B cell (primary cell): Measurements from ENCODE around the gene HOXB7. TPM values are rescaled to one million over a fixed set of nuclear protein-coding genes. Genes with fewer than 3 reads are reported as not detected.

Experiments
- ATAC-seq: fragments of 200-7000 bp; cut with Tn5 transposase; one replicate; pipeline ENCODE4 v1.10.0; 2021; ENCODE audit warnings: low read depth, mild to moderate bottlenecking, moderate number of reproducible peaks, moderate library complexity
- CTCF ChIA-PET: fragments of 350-600 bp; sonication (Branson Sonifier 250); formaldehyde crosslinking; loops from one replicate; lab custom pipeline; 2021; ENCODE audit warnings: antibody characterized with exemption, inconsistent platforms; lab: Charles Lee
- POLR2A ChIA-PET: fragments of 350-600 bp; sonication (Branson Sonifier 250); formaldehyde crosslinking; loops from one replicate; lab custom pipeline; 2021; ENCODE audit warnings: antibody characterized with exemption; lab: Charles Lee
- DNase-seq: peaks from one replicate; pipeline ENCODE4 v3.0.0; 2013
- H2AFZ ChIP-seq: 2 replicates; pipeline ENCODE4 v1.6.1; 2012; ENCODE audit warnings: mild to moderate bottlenecking, low read depth, low read length; ENCODE audit not compliant: insufficient read depth, poor library complexity, severe bottlenecking
- H3K27ac ChIP-seq, 2 donors: 1 replicate in 1 of 2; 2 replicates in 1 of 2; pipeline ENCODE4 v1.5.1; 2012 to 2013; ENCODE audit warnings: low read length in 2 of 2, mild to moderate bottlenecking in 2 of 2, moderate library complexity in 1 of 2
- H3K27me3 ChIP-seq, 4 experiments: fragments of 200-600 bp in 1 of 4; sonication (generic) in 1 of 4; replicated peaks in 1 of 4; 1 replicate in 2 of 4; 2 replicates in 2 of 4; pipeline versions ENCODE4 v1.6.1 to v1.7.0; 2013 to 2016; ENCODE audit warnings: low read length in 3 of 4, mild to moderate bottlenecking in 2 of 4, mixed read lengths in 1 of 4, moderate library complexity in 1 of 4; ENCODE audit not compliant: insufficient read depth in 4 of 4, control insufficient read depth in 3 of 4; ENCODE audit errors: control extremely low read depth in 1 of 4
- H3K36me3 ChIP-seq, 2 experiments: replicated peaks in 1 of 2; 1 replicate in 1 of 2; 2 replicates in 1 of 2; pipeline versions ENCODE4 v1.6.1 to v1.7.1; 2013; ENCODE audit warnings: low read length in 1 of 2; ENCODE audit not compliant: insufficient read depth in 2 of 2, control insufficient read depth in 1 of 2; ENCODE audit errors: control extremely low read depth in 1 of 2, extremely low read depth in 1 of 2
- H3K4me1 ChIP-seq, 2 donors: fragments of 200-600 bp in 1 of 2; sonication (generic) in 1 of 2; 1 replicate in 1 of 2; 2 replicates in 1 of 2; pipeline versions ENCODE4 v1.5.1 to v1.6.1; 2013 to 2017; ENCODE audit warnings: low read length in 2 of 2; ENCODE audit not compliant: control insufficient read depth in 2 of 2, insufficient read depth in 2 of 2
- H3K4me2 ChIP-seq: replicated peaks from 2 replicates; pipeline ENCODE3; 2012; ENCODE audit warnings: mild to moderate bottlenecking, low read depth, low read length; ENCODE audit not compliant: poor library complexity, severe bottlenecking
- H3K4me3 ChIP-seq, 5 experiments: fragments of 200-600 bp in 1 of 5; sonication (generic) in 1 of 5; 1 replicate in 3 of 5; 2 replicates in 2 of 5; pipeline versions ENCODE4 v1.5.1 to v1.7.0; 2011 to 2016; ENCODE audit warnings: low read length in 4 of 5, mild to moderate bottlenecking in 4 of 5, low read depth in 2 of 5, control low read depth in 1 of 5, moderate library complexity in 1 of 5; ENCODE audit not compliant: insufficient read depth in 1 of 5; ENCODE audit errors: control extremely low read depth in 1 of 5, extremely low read depth in 1 of 5
- H3K79me2 ChIP-seq: fragments of 200-600 bp; sonication (generic); one replicate; pipeline ENCODE4 v1.6.0; 2016; ENCODE audit warnings: low read length; ENCODE audit not compliant: control insufficient read depth, insufficient read depth
- H3K9ac ChIP-seq: fragments of 200-600 bp; sonication (generic); 2 replicates; pipeline ENCODE4 v1.6.1; 2017; ENCODE audit warnings: mild to moderate bottlenecking, low read length, moderate library complexity
- H3K9me3 ChIP-seq, 3 donors: one replicate each; pipeline versions ENCODE4 v1.6.1 to v1.7.1; 2013; ENCODE audit warnings: low read length in 2 of 3; ENCODE audit not compliant: control insufficient read depth in 2 of 3, insufficient read depth in 1 of 3; ENCODE audit errors: control extremely low read depth in 1 of 3
- H4K20me1 ChIP-seq: 2 replicates; pipeline ENCODE4 v1.6.0; 2012; ENCODE audit warnings: mild to moderate bottlenecking, low read length; ENCODE audit not compliant: insufficient read depth, control insufficient read depth, poor library complexity, severe bottlenecking
- H3K27ac Mint-ChIP-seq: one replicate; pipeline ENCODE4 v1.8.0; 2021; ENCODE audit warnings: mixed read lengths
- H3K27me3 Mint-ChIP-seq: one replicate; pipeline ENCODE4 v1.8.0; 2021; ENCODE audit warnings: mixed read lengths
- H3K4me1 Mint-ChIP-seq: one replicate; pipeline ENCODE4 v1.8.0; 2021; ENCODE audit warnings: mixed read lengths
- H3K4me3 Mint-ChIP-seq: one replicate; pipeline ENCODE4 v1.8.0; 2021; ENCODE audit warnings: mixed read lengths
- H3K9me3 Mint-ChIP-seq: one replicate; pipeline ENCODE4 v1.8.0; 2022; ENCODE audit warnings: mixed read lengths; ENCODE audit not compliant: insufficient read depth
- CTCF ChIP-seq: fragments of 200-600 bp; IDR thresholded peaks from one replicate; pipeline ENCODE4 v1.8.0; 2022; ENCODE audit warnings: antibody characterized with exemption, mild to moderate bottlenecking
- EZH2 ChIP-seq: IDR thresholded peaks from 2 replicates; pipeline ENCODE4 v1.6.1; 2012; ENCODE audit warnings: borderline replicate concordance, low read depth, mild to moderate bottlenecking, moderate library complexity, low read length; ENCODE audit not compliant: insufficient read depth, poor library complexity, severe bottlenecking
- WGBS: methylation state at CpG from one replicate; pipeline ENCODE4 v1.1.5; 2013; ENCODE audit warnings: missing lambda C conversion rate; ENCODE audit not compliant: insufficient coverage; 5-methylcytosine and 5-hydroxymethylcytosine counted together
- intact Hi-C: fragments of 100-400 bp; cut with micrococcal nuclease; formaldehyde crosslinking; loops from one replicate; pipeline ENCODE4 v1.10.0; 2022
- polyA plus RNA-seq: library from polyadenylated mRNA; depleted of rRNA; stranded (reverse); fragments of >200 nt; gene quantifications from 2 replicates; pipeline ENCODE4 v1.2.3, GENCODE V29; 2012
- total RNA-seq, 2 donors: library from RNA; stranded (reverse); fragments of 120-200 nt in 1 of 2; gene quantifications; 1 replicate in 1 of 2; 2 replicates in 1 of 2; pipeline versions ENCODE4 v1.2.3 to v1.2.4, GENCODE V29; 2013 to 2022

Gene HOXB7
- total and polyA plus RNA-seq, 2 donors (not counting 1 experiment from before 2014, with no cell fraction given): 0.25 to 1.3 TPM

DNA sequence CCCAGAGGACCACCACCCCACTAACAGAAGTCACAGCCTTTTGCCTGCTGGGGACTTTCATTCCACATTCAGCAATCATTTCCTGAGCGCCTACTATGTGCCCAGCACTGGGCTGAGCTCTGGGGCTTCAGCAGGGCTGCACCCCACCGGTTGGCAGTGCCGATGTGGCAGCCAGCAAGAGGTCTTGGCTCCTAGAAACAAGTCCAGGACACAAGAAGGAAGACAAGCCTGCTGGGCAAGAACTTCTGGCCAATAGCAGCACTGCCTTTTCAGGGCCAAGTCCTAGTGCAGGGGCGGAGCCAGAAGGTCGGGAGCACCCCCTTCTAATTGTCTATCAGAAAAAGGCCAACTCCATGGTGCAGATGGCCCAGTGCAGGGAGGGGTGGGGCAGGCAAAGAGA is 28.3 kb upstream of the HOXB7 start:
- CTCF ChIA-PET: interaction anchor here (1.3 kb wide), 1 partner anchor 16 kb away, joined by 3 read pairs; no protein-coding TSS in a partner anchor
- H3K27me3 ChIP-seq: peaks cover 0 to 85% (median 57%) of the 10 kb centered on the region in 4 experiments
- peaks cover 22% of the 10 kb centered on the region for H3K4me1 Mint-ChIP-seq
- POLR2A ChIA-PET: no interaction called here
- intact Hi-C loops: no loop called here
- ATAC-seq (no peak), DNase-seq (no peak)
- no peak for TF ChIP-seq EZH2
- TF ChIP-seq CTCF: no peak
- H4K20me1 ChIP-seq: no peaks in the 10 kb centered on the region
- no peak overlapping the region for H3K4me2 ChIP-seq
- H3K4me3 ChIP-seq: no peak overlapping the region
- no peak overlapping the region for H2AFZ ChIP-seq
- H3K36me3 ChIP-seq: no peaks in the 10 kb centered on the region
- H3K27ac ChIP-seq: no peak overlapping the region
- H3K4me3 Mint-ChIP-seq: no peak overlapping the region
- peaks cover 27 to 46% of the 10 kb centered on the region in 2 donors for H3K4me1 ChIP-seq
- H3K27ac Mint-ChIP-seq: no peak overlapping the region
- no peaks in the 10 kb centered on the region for H3K9me3 Mint-ChIP-seq
- no peak overlapping the region for H3K9ac ChIP-seq
- 90% methylated on average over 3 of the region's 5 CpGs for WGBS
- H3K9me3 ChIP-seq: peaks cover 0 to 26% (median 0%) of the 10 kb centered on the region in 3 donors
- peaks cover 78% of the 10 kb centered on the region for H3K27me3 Mint-ChIP-seq
- no peaks in the 10 kb centered on the region for H3K79me2 ChIP-seq

DNA sequence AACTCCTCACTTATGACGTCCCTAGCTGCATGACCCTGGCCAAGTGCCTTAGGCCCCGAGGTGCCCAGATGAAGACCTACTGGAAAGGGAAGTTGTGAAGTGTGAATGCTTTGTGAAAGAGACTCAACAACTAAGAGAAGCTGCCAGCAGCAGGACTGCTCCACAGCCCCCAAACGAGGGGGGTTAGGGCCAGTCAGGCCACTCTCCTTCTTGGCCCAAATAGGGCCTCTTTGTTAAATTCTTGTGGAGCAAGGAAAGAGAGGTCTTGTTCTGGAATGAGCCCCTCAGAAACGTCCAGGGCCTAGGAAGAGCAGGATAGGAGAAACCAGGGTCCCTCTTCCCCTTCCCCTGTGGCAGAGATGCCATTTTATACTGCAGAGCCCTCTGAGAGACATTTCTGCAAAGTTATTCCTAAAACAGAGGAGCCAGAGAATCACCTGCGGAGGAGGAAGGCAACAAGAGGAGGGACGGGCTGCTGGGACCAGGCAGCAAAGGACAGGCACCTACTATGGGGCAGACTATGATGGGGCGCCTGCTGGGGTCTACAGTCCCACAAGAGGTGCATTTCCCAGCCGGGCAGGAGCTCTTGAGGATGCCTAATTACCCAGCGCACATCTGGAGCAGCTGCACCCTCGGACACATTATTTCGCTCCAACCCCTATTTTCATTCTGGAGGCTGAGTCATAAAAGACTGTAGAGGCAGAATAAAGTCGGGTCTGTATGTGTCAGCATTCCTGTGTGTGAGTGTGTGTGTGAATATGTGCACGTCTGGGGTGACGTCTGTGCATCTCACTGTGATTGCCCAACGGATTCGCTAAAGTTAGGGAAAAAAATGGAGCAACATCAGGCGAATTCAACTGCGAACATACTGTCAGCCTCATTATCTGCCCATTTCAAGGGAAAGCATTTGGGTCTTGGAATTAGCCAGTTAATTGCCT is 26.8 kb upstream of the HOXB7 start:
- H3K27me3 ChIP-seq: peaks cover 0 to 86% (median 54%) of the 10 kb centered on the region in 4 experiments
- H3K4me3 Mint-ChIP-seq: no peak overlapping the region
- POLR2A ChIA-PET: no interaction called here

More for the DNA sequence above, 26.8 kb upstream of the HOXB7 start:
- H3K27me3 Mint-ChIP-seq: peaks cover 78% of the 10 kb centered on the region
- no peaks in the 10 kb centered on the region for H3K79me2 ChIP-seq
- intact Hi-C loops: no loop called here
- TF ChIP-seq EZH2: no peak
- no peak for TF ChIP-seq CTCF
- no peak overlapping the region for H3K9ac ChIP-seq
- H3K9me3 Mint-ChIP-seq: no peaks in the 10 kb centered on the region
- 87% methylated on average over 13 of the region's 18 CpGs for WGBS
- no peak overlapping the region for H3K27ac ChIP-seq
- H3K4me2 ChIP-seq: no peak overlapping the region
- no peaks in the 10 kb centered on the region for H3K36me3 ChIP-seq
- no peak for ATAC-seq
- CTCF ChIA-PET: interaction anchor here (0.6 to 2.4 kb wide), 7 partner anchors 9 to 612 kb away, joined by 3 to 8 read pairs (median 4); partner anchors contain the start of gene HOXB9
- H3K4me1 ChIP-seq: peaks cover 31 to 50% of the 10 kb centered on the region in 2 donors
- H3K27ac Mint-ChIP-seq: no peak overlapping the region
- no peak overlapping the region for H3K4me3 ChIP-seq
- H3K4me1 Mint-ChIP-seq: peaks cover 25% of the 10 kb centered on the region
- no peaks in the 10 kb centered on the region for H4K20me1 ChIP-seq
- no peak overlapping the region for H2AFZ ChIP-seq
- H3K9me3 ChIP-seq: peaks cover 0 to 28% (median 0%) of the 10 kb centered on the region in 3 donors
- DNase-seq: peak; percentile 7
